Kidney epithelial cell (primary cell): ENCODE results near the gene BARX2. TPM values are rescaled to one million over a fixed set of nuclear protein-coding genes. Genes with fewer than 3 reads are reported as not detected.
"Not testable (repeated sequence)": the region's sequence is repeated elsewhere in the genome, so short reads cannot be mapped to it uniquely, and the experiment has no call there.

Source experiments
- DNase-seq: peaks from one replicate; pipeline ENCODE4 v3.0.0-alpha.2; 2010; ENCODE audit warnings: low read depth
- H3K27me3 ChIP-seq: 2 replicates; pipeline ENCODE4 v1.6.0; 2011; ENCODE audit warnings: low read length; ENCODE audit not compliant: control insufficient read depth, insufficient read depth
- H3K36me3 ChIP-seq: 2 replicates; pipeline ENCODE4 v1.5.1; 2011; ENCODE audit warnings: low read length; ENCODE audit not compliant: control insufficient read depth, insufficient read depth
- H3K4me3 ChIP-seq: 2 replicates; pipeline ENCODE4 v1.5.1; 2011; ENCODE audit warnings: low read depth, mild to moderate bottlenecking, control low read depth, low read length
- total RNA-seq: library from RNA; depleted of rRNA; stranded (reverse); fragments of >200 nt; gene quantifications from 2 replicates; pipeline ENCODE4 v1.2.3, GENCODE V29; 2015
- TF ChIP-seq, protein P1 (sequence below): IDR thresholded peaks from 2 replicates; pipeline ENCODE4 v1.5.1; 2011; ENCODE audit warnings: mild to moderate bottlenecking, moderate library complexity, low read length, control low read depth, inconsistent platforms; ENCODE audit not compliant: insufficient read depth, poor library complexity, severe bottlenecking

BARX2 gene, protein sequence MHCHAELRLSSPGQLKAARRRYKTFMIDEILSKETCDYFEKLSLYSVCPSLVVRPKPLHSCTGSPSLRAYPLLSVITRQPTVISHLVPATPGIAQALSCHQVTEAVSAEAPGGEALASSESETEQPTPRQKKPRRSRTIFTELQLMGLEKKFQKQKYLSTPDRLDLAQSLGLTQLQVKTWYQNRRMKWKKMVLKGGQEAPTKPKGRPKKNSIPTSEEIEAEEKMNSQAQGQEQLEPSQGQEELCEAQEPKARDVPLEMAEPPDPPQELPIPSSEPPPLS
- total RNA-seq = 0.07 TPM in 1 of 2 replicates, not detected in the other

DNA sequence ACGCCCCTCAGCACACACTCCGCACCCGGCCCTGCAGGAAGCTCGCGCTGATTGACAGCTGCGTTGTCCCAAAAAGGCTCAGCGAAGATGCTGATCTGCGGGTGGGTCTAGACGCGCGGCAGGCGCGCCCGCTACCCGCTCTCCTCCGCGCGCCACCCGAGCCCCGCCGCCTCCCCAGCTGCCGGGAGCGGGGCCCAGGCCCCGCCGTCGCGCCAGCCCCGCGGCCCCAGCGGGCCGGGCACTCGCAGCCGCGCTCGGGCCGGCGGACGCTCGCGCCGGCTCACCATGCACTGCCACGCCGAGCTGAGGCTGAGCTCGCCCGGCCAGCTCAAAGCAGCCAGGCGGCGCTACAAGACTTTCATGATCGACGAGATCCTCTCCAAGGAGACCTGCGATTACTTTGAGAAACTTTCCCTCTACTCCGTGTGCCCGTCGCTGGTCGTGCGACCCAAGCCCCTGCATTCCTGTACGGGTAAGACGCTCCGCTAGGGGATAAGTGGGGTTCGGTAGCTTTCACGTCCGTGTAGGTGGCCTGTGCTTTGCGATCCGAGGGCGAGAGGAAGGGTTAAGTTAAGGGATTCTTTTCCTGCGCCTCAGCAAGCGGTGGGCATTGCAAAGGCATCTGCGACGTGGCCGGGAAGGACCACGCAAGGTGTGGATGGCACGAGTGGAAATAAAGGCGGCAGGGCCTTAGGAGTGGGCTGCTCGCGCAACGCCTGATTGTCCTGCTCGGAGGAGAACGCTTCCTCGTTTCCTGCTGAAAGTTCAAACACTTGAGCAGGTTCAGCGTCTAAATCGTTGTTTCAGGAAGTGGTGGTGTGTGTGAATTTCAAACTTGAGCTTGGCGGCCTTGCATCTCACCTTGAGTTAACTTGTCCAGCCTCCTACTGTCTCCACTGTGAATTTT, at the start of gene BARX2:
Gene BARX2, plus strand, starts transcription at position 98 of the 907 bp plus-strand sequence. Its CDS starts 188 bp downstream, at position 286.
- H3K36me3 ChIP-seq = no peaks in the 10 kb centered on the region
- peaks cover 49% of the 10 kb centered on the region for H3K27me3 ChIP-seq
- DNase-seq = peak; percentile 16
- H3K4me3 ChIP-seq = peak within 1 kb of the TSS; percentile 32
- TF ChIP-seq, protein P1, sequence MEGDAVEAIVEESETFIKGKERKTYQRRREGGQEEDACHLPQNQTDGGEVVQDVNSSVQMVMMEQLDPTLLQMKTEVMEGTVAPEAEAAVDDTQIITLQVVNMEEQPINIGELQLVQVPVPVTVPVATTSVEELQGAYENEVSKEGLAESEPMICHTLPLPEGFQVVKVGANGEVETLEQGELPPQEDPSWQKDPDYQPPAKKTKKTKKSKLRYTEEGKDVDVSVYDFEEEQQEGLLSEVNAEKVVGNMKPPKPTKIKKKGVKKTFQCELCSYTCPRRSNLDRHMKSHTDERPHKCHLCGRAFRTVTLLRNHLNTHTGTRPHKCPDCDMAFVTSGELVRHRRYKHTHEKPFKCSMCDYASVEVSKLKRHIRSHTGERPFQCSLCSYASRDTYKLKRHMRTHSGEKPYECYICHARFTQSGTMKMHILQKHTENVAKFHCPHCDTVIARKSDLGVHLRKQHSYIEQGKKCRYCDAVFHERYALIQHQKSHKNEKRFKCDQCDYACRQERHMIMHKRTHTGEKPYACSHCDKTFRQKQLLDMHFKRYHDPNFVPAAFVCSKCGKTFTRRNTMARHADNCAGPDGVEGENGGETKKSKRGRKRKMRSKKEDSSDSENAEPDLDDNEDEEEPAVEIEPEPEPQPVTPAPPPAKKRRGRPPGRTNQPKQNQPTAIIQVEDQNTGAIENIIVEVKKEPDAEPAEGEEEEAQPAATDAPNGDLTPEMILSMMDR = peak; percentile 73

DNA sequence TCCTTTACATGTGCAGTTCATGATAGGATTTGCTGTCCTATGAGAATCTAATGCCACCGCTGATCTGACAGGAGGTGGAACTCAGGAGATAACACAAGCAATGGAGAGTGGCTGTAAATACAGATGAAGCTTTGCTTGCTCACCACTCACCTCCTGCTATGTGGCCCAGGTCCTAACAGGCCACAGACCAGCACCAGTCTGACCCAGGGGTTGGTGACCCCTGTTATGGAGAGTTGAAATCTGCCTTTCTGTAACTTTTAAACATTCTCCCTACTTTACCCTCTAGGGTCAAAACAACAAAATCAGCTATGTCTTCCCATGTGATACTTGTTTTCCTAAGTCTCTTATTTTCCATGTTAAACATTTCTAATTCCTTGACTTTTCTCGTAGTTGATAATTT, 48.7 kb upstream of the BARX2 start:
- no peaks in the 10 kb centered on the region for H3K27me3 ChIP-seq
- no peak for DNase-seq
- H3K4me3 ChIP-seq = no peak overlapping the region
- no peaks in the 10 kb centered on the region for H3K36me3 ChIP-seq
- TF ChIP-seq, protein P1 = no peak

DNA sequence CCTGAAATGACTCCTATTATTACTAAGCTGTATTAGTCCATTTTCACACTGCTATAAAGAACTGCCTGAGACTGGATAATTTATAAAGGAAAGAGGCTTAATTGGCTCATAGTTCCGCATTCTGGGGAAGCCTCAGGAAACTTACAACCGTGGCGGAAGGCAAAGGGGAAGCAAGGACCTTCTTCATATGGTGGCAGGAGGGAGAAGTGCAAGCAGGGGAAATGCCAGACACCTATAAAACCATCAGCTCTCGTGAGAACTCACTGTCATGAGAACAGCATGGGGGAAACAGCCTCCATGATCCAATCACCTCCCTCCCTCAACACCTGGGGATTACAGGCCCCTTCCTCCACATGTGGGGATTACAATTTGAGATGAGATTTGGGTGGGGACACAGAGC, 47.9 kb upstream of the BARX2 start:
- H3K36me3 ChIP-seq, H3K4me3 ChIP-seq, DNase-seq, H3K27me3 ChIP-seq: not testable (repeated sequence)

DNA sequence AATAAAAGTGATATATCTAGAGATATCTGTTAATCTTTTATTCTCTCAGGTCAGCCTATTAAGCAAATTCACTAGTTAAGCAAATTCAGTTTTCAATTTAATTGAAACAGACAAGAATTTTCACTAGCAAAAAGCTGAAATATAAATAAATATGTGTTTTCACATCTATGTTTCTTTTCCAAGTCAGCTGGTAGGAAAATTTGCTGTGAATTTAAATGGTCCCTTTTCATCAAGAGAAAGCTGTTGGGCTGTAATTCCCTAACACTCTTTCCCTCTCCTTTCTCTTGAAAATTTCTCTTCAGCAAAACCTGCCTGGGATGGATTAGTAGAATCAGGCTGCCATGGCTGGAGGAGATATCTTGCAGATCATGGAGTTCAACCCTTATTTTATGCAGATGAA, 46.9 kb upstream of the BARX2 start:
- Histone ChIP-seq H3K27me3 (no peaks in the 10 kb centered on the region), H3K4me3 (no peak overlapping the region), H3K36me3 (no peaks in the 10 kb centered on the region)
- DNase-seq = no peak
- TF ChIP-seq, protein P1 = no peak

DNA sequence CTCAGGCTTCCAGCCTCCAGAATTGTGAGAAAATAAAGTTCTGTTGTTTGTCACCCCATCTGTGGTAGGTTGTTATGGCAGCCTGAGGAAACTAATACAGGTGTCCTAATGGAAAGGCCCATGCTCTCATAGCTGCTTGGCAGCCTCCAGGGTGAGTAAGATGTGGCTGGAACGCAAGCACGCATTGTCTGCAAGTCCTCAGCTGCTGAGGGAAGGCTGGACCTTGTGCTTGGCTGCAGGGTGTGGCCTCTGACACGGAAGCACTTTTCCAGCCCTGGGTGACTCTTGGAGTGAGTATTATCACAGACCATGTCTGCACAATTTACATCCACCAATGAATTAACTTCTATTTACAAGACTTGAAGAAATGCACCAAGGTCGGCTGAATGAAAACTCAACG, 44.4 kb upstream of the BARX2 start:
- DNase-seq = no peak
- no peaks in the 10 kb centered on the region for H3K27me3 ChIP-seq
- TF ChIP-seq, protein P1 = no peak

DNA sequence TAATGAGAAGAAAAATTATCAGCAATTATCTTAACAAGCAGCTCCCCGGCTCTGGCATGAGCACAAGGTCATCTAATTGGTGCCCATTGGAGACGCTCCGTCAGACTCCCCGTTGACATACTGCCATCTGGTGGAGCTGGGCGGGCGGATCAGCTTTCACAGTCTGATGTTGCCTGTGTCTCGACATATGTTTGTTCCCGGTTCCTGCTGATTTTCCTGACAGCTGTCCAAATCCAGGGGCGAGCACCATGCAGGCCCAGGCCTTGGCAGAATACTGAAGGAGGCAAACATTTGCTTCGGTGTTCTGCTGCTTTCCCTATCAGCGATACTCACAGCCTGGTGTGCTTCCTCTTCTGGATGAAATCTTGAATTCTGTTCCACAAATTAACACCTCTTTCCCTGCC, 43.8 kb upstream of the BARX2 start:
- H3K27me3 ChIP-seq = no peaks in the 10 kb centered on the region
- no peak overlapping the region for H3K4me3 ChIP-seq
- H3K36me3 ChIP-seq = no peaks in the 10 kb centered on the region
- peak; percentile 28 for DNase-seq
- TF ChIP-seq, protein P1 = peak; percentile 91

More for the DNA sequence above, 44.4 kb upstream of the BARX2 start:
- H3K4me3 ChIP-seq = no peak overlapping the region
- H3K36me3 ChIP-seq = no peaks in the 10 kb centered on the region
